ENCODE data around the gene HEATR9.

- TF ChIP-seq POLR2AphosphoS5 (IDR thresholded peaks at IDR 0.05; ENCODE audit: low read depth, low read length) (no peak), POLR2A (IDR thresholded peaks at IDR 0.05; ENCODE audit: borderline replicate concordance, extremely low read depth, insufficient read depth, insufficient read length) (no peak), ZNF274 (IDR thresholded peaks at IDR 0.05; ENCODE audit: low read depth, low read length) (no peak), JUND (IDR thresholded peaks at IDR 0.05) (no peak), YY1 (IDR thresholded peaks at IDR 0.05; ENCODE audit: extremely low read depth, insufficient replicate concordance, low read depth, low read length) (no peak), EZH2 (IDR thresholded peaks at IDR 0.05) (no peak), SRF (IDR thresholded peaks at IDR 0.05; ENCODE audit: low read depth) (no peak), EZH2phosphoT487 (IDR thresholded peaks at IDR 0.05; ENCODE audit: borderline replicate concordance) (no peak), SP1 (IDR thresholded peaks at IDR 0.05; ENCODE audit: low read depth) (no peak), RAD21 (IDR thresholded peaks at IDR 0.05; ENCODE audit: low read depth) (no peak)
- TF ChIP-seq, protein P1, sequence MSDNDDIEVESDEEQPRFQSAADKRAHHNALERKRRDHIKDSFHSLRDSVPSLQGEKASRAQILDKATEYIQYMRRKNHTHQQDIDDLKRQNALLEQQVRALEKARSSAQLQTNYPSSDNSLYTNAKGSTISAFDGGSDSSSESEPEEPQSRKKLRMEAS (IDR thresholded peaks at IDR 0.05), result no peak
- TF ChIP-seq, protein P2, sequence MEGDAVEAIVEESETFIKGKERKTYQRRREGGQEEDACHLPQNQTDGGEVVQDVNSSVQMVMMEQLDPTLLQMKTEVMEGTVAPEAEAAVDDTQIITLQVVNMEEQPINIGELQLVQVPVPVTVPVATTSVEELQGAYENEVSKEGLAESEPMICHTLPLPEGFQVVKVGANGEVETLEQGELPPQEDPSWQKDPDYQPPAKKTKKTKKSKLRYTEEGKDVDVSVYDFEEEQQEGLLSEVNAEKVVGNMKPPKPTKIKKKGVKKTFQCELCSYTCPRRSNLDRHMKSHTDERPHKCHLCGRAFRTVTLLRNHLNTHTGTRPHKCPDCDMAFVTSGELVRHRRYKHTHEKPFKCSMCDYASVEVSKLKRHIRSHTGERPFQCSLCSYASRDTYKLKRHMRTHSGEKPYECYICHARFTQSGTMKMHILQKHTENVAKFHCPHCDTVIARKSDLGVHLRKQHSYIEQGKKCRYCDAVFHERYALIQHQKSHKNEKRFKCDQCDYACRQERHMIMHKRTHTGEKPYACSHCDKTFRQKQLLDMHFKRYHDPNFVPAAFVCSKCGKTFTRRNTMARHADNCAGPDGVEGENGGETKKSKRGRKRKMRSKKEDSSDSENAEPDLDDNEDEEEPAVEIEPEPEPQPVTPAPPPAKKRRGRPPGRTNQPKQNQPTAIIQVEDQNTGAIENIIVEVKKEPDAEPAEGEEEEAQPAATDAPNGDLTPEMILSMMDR (IDR thresholded peaks at IDR 0.05 in 2 of 3, conservative IDR thresholded peaks at IDR 0.05 in 1 of 3; ENCODE audit: borderline replicate concordance in 1 of 3, insufficient read depth in 1 of 3, low read depth in 2 of 3, low read length in 2 of 3), result no peak
- TF ChIP-seq, protein P3, sequence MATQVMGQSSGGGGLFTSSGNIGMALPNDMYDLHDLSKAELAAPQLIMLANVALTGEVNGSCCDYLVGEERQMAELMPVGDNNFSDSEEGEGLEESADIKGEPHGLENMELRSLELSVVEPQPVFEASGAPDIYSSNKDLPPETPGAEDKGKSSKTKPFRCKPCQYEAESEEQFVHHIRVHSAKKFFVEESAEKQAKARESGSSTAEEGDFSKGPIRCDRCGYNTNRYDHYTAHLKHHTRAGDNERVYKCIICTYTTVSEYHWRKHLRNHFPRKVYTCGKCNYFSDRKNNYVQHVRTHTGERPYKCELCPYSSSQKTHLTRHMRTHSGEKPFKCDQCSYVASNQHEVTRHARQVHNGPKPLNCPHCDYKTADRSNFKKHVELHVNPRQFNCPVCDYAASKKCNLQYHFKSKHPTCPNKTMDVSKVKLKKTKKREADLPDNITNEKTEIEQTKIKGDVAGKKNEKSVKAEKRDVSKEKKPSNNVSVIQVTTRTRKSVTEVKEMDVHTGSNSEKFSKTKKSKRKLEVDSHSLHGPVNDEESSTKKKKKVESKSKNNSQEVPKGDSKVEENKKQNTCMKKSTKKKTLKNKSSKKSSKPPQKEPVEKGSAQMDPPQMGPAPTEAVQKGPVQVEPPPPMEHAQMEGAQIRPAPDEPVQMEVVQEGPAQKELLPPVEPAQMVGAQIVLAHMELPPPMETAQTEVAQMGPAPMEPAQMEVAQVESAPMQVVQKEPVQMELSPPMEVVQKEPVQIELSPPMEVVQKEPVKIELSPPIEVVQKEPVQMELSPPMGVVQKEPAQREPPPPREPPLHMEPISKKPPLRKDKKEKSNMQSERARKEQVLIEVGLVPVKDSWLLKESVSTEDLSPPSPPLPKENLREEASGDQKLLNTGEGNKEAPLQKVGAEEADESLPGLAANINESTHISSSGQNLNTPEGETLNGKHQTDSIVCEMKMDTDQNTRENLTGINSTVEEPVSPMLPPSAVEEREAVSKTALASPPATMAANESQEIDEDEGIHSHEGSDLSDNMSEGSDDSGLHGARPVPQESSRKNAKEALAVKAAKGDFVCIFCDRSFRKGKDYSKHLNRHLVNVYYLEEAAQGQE (IDR thresholded peaks at IDR 0.05; ENCODE audit: low read depth), result no peak
Observed at GRCh38 chr17:35878361-35878760, 9.7 kb upstream of the HEATR9 start.
